ENCODE measurements around the gene RAP1A. TPM values are rescaled to one million over a fixed set of nuclear protein-coding genes. Genes with fewer than 3 reads are reported as not detected.

RAP1A gene
- polyA plus RNA-seq, 1 donor (not counting 4 experiments of a cell fraction or from before 2014, with no cell fraction given), result 70.3 TPM

- peaks cover 16% of the 10 kb centered on the region for H3K4me1 ChIP-seq (ENCODE audit: control insufficient read depth, extremely low read depth, insufficient read depth, low read length)
- peak within 1 kb of the TSS; percentile 99 for H2AFZ ChIP-seq (ENCODE audit: control insufficient read depth, low read length)
- H3K4me2 ChIP-seq (ENCODE audit: control insufficient read depth, extremely low read depth, insufficient read depth, low read depth, low read length), result peak within 1 kb of the TSS; percentile 95
- TF ChIP-seq EZH2 (IDR thresholded peaks at IDR 0.05; ENCODE audit: low read length), result no peak
- TF ChIP-seq, protein P1, sequence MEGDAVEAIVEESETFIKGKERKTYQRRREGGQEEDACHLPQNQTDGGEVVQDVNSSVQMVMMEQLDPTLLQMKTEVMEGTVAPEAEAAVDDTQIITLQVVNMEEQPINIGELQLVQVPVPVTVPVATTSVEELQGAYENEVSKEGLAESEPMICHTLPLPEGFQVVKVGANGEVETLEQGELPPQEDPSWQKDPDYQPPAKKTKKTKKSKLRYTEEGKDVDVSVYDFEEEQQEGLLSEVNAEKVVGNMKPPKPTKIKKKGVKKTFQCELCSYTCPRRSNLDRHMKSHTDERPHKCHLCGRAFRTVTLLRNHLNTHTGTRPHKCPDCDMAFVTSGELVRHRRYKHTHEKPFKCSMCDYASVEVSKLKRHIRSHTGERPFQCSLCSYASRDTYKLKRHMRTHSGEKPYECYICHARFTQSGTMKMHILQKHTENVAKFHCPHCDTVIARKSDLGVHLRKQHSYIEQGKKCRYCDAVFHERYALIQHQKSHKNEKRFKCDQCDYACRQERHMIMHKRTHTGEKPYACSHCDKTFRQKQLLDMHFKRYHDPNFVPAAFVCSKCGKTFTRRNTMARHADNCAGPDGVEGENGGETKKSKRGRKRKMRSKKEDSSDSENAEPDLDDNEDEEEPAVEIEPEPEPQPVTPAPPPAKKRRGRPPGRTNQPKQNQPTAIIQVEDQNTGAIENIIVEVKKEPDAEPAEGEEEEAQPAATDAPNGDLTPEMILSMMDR (optimal IDR thresholded peaks at IDR 0.05 in 1 of 3, IDR thresholded peaks at IDR 0.05 in 1 of 3, conservative IDR thresholded peaks at IDR 0.05 in 1 of 3; ENCODE audit: extremely low read depth in 1 of 3, insufficient read depth in 2 of 3, low read length in 3 of 3), result peak; percentile 76 to 90 (median 79)
- H3K9me1 ChIP-seq (ENCODE audit: control insufficient read depth, extremely low read depth, insufficient read depth, low read length), result no peaks in the 10 kb centered on the region
- H3K27me3 ChIP-seq (ENCODE audit: control insufficient read depth, extremely low read depth, insufficient read depth, low read length), result no peaks in the 10 kb centered on the region
- peak within 1 kb of the TSS; percentile 93 for H3K27ac ChIP-seq (ENCODE audit: control insufficient read depth, insufficient read depth, low read length)
- DNase-seq (ENCODE audit: low read depth, low spot score) (peak; percentile 65), FAIRE-seq (peak; percentile 48)
- H3K4me3 ChIP-seq (ENCODE audit: control insufficient read depth in 2 of 3, extremely low read depth in 1 of 3, insufficient read depth in 2 of 3, low read depth in 1 of 3, low read length in 3 of 3), result peak within 1 kb of the TSS; percentile 87 to 98 (median 90)
- peaks cover 23% of the 10 kb centered on the region for H3K79me2 ChIP-seq (ENCODE audit: control insufficient read depth, insufficient read depth, low read length)
- dilution Hi-C loops (cut with MboI; ENCODE audit: extremely low pct_ligation_motif_present, low sequenced_read_pairs), result no loop called here
- H3K9me3 ChIP-seq (ENCODE audit: control insufficient read depth, low read depth, low read length), result no peaks in the 10 kb centered on the region
- H3K9ac ChIP-seq (ENCODE audit: control insufficient read depth, extremely low read depth, insufficient read depth, low read length), result peak within 1 kb of the TSS; percentile 93
- peaks cover 0 to 2% of the 10 kb centered on the region in 2 experiments for H3K36me3 ChIP-seq (ENCODE audit: control insufficient read depth in 2 of 2, extremely low read depth in 1 of 2, insufficient read depth in 2 of 2, low read length in 2 of 2)
- no peaks in the 10 kb centered on the region for H4K20me1 ChIP-seq (ENCODE audit: control insufficient read depth, extremely low read depth, insufficient read depth, low read length)
Measured at GRCh38 chr1:111755331-111756123, 135.9 kb downstream of the RAP1A start, which contains the start of gene DDX20. Gene DDX20 (plus strand): TSS chr1:111755901. CDS start chr1:111755925, 24 bp downstream.

GRCh38 chr1:111756124-111756513 lies 136.5 kb downstream of the RAP1A start:
- DNase-seq (ENCODE audit: low read depth, low spot score) (no peak), FAIRE-seq (no peak)
- TF ChIP-seq, protein P1 (optimal IDR thresholded peaks at IDR 0.05 in 1 of 3, IDR thresholded peaks at IDR 0.05 in 1 of 3, conservative IDR thresholded peaks at IDR 0.05 in 1 of 3; ENCODE audit: extremely low read depth in 1 of 3, insufficient read depth in 2 of 3, low read length in 3 of 3), result no peak
- no peak for TF ChIP-seq EZH2 (IDR thresholded peaks at IDR 0.05; ENCODE audit: low read length)
- Histone ChIP-seq H3K9me3 (ENCODE audit: control insufficient read depth, low read depth, low read length) (no peaks in the 10 kb centered on the region), H3K27ac (ENCODE audit: control insufficient read depth, insufficient read depth, low read length) (peak overlapping the region; percentile 93), H2AFZ (ENCODE audit: control insufficient read depth, low read length) (peak overlapping the region; percentile 94), H3K4me3 (ENCODE audit: control insufficient read depth in 2 of 3, extremely low read depth in 1 of 3, insufficient read depth in 2 of 3, low read depth in 1 of 3, low read length in 3 of 3) (peak overlapping the region; percentile 87 to 98 (median 90)), H3K4me2 (ENCODE audit: control insufficient read depth, extremely low read depth, insufficient read depth, low read depth, low read length) (peak overlapping the region; percentile 91), H3K36me3 (ENCODE audit: control insufficient read depth in 2 of 2, extremely low read depth in 1 of 2, insufficient read depth in 2 of 2, low read length in 2 of 2) (peaks cover 0 to 5% of the 10 kb centered on the region in 2 experiments), H3K27me3 (ENCODE audit: control insufficient read depth, extremely low read depth, insufficient read depth, low read length) (no peaks in the 10 kb centered on the region), H3K4me1 (ENCODE audit: control insufficient read depth, extremely low read depth, insufficient read depth, low read length) (peaks cover 16% of the 10 kb centered on the region), H3K79me2 (ENCODE audit: control insufficient read depth, insufficient read depth, low read length) (peaks cover 23% of the 10 kb centered on the region), H4K20me1 (ENCODE audit: control insufficient read depth, extremely low read depth, insufficient read depth, low read length) (no peaks in the 10 kb centered on the region), H3K9ac (ENCODE audit: control insufficient read depth, extremely low read depth, insufficient read depth, low read length) (peak overlapping the region; percentile 93), H3K9me1 (ENCODE audit: control insufficient read depth, extremely low read depth, insufficient read depth, low read length) (no peaks in the 10 kb centered on the region)
- dilution Hi-C loops (cut with MboI; ENCODE audit: extremely low pct_ligation_motif_present, low sequenced_read_pairs), result no loop called here
